NCI-H1694 (cell line): ENCODE measurements around the gene SH2B3.
A peak's percentile ranks its signal among the peaks of the same experiment; 100 is the strongest.
"Not testable (repeated sequence)": the region's sequence is repeated elsewhere in the genome, so short reads cannot be mapped to it uniquely, and the experiment has no call there.

ENCODE experiments used
- DNase-seq: peaks from one replicate; lab custom pipeline; 2025; lab: John Stamatoyannopoulos, UW

SH2B3 gene

GRCh38 chr12:111387747-111388323, 17.9 kb upstream of the SH2B3 start:
- DNase-seq, result no peak

DNA sequence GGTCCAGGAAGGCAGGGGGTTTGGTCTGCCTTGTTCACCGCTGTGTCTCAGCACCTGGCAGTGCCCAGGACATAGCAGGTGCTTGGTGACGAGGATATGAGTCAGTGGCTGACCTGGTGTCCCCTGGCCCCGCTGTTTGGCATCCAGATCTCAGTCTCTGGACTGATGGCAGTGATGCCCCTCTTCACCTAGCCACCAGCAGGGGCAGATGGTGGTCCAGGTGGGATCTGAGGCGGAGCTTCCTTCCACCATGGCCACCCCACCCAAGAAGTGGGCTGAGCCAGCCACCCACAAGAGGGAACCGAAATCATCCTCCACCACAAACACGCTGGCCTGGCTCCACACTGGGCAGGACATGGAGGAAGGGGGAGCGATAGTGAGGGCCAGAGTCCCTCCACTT, 16.1 kb upstream of the SH2B3 start:
- DNase-seq, result no peak

- DNase-seq, result no peak
These were observed 14.8 kb upstream of the SH2B3 start for GRCh38 chr12:111390910-111391309.

DNA sequence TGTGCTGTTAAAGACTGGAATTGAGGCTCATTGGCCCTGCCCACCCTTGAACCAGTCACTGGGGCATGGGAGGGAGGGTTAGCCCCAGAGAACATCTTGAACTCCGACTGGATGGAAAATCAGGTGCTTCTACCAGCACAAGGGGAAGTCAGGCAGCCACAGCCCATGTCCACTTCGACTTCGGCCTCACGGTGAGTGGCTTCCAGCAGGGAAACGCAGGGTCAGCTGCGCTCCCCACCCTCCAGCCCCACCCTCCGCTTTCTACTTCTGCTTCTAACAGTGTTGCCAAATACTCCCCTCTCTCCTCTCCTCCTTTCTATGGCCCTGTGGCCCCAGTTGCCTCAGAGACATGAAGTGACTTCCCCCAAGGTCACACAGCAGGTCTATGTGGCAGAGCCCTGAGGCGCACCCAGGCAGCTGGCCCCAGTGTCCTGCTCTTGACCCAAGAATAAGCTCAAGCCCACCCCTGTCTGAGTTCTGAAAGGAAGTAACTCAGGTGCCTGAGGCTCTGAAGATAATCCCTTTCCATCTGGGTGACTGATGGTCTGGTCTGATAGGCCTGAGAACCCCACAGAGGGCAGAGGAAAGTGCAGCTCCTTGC, 11.9 kb upstream of the SH2B3 start:
- DNase-seq, result no peak

- DNase-seq, result no peak
These were observed 11.2 kb upstream of the SH2B3 start for GRCh38 chr12:111394480-111394879.

GRCh38 chr12:111395336-111396187, 10.2 kb upstream of the SH2B3 start:
- DNase-seq, result no peak

DNA sequence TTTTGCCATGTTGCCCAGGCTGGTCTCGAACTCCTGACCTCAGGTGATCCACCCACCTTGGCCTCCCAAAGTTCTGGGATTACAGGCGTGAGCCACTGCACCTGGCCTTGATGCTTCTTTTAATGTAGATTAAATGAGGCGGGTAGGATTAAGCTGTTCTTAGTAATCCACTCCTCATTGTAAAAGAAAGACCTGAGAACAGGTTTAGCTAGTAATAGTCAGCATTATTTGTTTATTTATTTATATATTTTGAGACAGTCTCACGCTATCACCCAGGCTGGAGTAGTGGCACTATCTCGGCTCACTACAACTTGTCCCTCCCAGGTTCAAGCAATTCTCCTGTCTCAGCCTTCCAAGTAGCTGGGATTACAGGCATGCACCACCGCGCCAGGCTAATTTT, 9.5 kb upstream of the SH2B3 start:
- not testable (repeated sequence) for DNase-seq

- peak; percentile 30 for DNase-seq
These were observed 8.8 kb upstream of the SH2B3 start for GRCh38 chr12:111396726-111397445.

DNA sequence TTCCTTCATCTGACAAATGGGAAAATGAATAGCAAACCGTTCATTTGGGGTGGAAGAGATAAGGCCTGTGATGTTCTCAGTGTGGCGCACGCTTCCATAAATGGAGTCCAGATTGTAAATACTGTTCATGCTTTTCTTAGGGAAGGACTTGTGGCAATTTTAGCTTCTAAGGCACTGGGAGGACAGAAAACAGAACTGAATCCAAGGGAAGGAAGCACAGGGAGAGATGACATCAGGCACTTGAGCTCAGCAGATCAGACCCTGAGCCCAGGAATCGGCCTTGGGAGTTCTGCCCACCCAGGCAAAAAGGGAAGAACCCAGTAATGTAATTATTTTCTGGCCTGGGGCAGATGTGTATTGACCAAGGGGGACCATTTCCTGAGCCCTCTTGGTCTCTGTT, 7.2 kb upstream of the SH2B3 start:
- DNase-seq, result no peak

GRCh38 chr12:111399741-111400404, 5.8 kb upstream of the SH2B3 start:
- DNase-seq, result not testable (repeated sequence)

GRCh38 chr12:111401167-111401605, 4.5 kb upstream of the SH2B3 start:
- no peak for DNase-seq

DNA sequence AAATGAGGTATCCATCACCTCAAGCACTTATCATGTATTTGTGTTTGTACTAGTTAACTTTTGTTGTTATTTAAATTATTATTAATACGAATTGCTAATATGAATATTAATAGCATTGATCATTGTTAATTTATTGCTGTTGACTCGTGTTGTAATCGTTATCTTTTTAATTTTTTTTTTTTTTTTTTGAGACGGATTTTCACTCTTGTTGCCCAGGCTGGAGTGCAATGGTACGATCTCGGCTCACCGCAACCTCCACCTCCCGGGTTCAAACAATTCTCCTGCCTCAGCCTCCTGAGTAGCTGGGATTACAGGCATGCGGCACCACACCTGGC, 3.3 kb upstream of the SH2B3 start:
- DNase-seq, result not testable (repeated sequence)

GRCh38 chr12:111404362-111405148, 1.2 kb upstream of the SH2B3 start:
- no peak for DNase-seq

DNA sequence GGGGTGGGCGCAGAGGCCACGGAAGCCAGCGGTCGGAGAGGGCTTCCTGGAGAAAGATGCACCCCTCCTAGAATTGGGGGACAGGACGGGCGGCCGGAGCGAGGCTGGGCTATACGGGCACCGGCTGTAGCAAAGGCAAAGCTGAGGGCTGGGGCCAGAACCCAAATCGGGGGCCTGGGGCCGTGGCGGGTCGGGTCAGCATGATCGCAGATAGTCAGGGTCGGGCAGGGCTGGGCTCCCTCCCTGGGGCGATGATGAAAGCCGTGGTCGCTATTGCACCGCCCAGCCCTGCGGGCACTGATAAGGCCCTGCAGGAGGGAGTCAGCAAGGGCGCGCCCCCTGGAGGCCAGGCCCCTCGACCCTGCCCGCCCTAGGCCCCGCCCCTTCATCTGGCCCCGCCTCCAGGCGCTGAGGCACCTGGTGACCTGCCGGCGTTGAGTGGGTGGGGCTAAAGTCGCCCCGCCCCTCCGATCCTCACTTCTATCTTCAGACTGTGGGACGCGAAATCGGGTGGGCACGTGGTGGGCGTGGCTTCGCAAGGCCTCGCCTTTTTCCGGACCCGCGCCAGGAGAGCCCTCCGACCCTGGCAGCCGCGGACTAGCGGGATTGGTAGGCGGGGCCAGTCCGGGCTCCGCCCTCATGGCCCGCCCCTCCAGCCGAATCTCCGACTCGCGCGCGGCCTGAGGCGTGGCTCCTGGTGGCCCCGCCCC, 419 bp upstream of the SH2B3 start:
- peak; percentile 53 for DNase-seq

DNA sequence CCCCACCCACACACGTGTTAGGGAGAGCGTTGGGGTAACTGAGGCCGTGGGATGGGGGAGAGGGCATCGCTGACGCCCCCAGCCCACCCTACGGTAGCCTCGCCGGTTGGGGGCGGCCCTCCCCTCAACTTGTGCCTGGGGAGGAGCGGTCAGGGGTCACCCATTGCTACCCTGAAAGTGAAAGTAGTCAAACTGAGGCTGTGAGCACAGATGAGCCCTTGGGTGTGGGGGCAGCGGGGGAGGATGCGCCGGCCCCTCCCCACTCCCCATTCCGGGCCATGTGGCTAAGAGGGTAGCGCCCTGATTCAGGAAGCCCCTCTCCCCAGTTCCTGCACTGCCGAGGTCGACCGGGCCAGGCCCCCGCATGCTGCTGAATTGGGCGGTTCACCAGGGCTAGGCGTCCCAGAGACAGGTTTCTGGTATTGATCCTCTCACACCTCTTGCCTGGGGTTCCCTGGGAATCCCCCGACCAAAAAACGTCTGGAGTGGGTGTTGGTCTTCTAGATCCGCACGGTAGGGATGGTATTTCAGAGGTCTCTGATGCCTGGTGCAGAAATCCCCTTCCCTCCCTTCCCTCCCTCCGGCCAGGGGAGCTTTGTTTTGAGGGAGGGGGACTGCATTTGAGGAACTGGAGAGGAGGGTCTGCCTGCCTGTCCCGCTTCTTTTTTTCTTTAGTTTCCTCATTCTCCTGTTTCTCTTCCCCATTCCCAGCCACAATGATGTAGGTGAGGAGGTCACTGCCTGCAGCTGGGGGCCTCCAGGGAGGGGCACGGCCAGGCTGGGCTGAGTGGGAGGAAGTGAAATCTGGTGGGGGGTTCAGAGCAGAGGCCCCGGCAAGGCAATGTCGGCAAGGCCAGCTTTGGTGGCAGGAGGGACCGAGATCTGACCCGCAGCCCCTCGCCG, 1.0 kb downstream of the SH2B3 start:
- no peak for DNase-seq

DNA sequence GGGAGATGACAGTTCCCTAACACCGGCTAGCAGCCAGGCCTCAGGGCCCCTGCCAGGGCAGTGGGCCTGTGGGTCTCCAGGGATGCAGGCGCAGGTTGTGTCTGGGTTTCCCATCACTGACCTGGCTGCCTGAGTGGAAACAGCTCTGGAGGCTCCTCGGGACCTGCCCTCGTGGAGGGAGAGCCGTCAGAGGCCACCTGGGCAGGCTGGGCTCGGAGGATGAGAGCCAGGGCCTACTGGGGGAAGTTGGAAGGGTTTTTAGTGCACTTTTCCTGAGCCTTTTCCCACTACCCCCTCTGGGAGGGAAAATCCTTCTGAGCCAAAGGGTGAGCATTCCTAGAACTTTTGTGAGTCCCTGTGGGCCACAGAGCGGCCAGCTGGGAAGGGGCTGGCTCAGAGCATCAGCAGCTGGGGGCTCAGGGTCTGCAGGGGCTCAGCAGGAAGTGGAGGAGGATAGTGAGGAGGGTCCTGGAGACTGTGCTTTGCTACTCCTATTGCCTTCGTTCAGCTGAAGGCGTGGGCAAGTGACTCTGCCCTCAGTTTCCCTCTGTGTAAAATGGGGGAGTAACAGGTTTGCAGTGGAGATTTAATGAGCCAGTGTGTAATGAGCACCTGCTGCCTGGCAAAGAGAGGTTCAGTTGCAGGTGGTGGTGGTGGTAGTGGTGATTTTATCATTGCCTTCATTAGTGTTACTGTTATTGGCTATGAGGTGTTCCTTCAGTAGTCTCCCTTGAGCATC, 1.8 kb downstream of the SH2B3 start:
- no peak for DNase-seq

DNA sequence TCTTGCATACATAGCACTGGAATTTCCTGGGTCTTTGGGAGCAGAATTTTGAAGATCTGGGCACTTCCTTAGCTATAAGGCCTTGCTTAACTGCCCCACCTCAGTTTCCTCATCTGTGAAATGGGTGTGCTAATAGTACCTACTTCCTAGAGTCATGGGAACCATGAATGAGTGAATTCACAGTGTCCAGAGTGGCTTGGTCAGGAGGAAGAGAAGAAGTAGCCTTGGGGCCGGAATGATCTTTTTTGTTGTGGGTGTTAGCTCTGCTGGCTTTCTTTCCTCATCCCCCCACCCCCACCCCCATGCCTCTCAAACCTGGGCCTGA, 2.4 kb downstream of the SH2B3 start:
- no peak for DNase-seq

DNA sequence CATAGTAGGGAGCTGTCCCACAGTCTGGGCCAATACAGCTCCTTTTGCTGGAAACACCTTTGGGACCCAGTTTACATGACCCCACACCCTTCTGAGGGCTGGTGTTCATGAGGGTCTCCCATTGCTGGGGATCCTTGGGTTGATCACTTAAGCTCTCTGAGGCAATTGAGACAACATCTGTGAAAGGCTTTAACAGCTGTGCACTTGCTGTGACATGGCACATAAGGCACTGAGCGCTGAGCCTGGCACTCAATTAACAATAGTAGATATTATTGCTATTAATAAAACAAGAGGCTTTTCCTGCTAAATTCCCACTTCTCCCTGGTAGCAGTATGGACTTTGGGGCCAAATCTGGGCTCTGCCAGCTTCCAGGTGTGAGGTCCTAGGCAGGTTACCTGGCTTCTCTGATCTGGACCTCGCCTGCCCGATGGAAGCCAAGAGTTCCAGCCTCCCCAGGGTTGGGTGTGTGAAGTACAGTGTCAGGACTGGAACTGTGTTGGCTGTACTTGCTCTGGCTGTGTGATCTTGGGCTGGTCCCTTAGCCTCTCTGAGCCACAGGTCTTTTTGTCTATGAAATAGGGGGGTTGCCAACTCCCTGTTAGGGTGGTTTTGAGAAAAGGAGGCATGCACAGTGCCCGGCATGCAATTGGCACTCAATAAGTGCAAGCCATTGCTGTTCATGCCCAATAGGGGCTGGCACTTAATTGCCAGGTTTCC, 3.1 kb downstream of the SH2B3 start:
- DNase-seq, result no peak
